HL-60 (cell line): ENCODE measurements around the gene PDCL2.

Source experiments
- POLR2AphosphoS5 ChIP-seq: IDR thresholded peaks from 2 replicates; pipeline ENCODE4 v1.6.1; 2012; ENCODE audit warnings: low read depth
- TF ChIP-seq, protein P1 (sequence below): IDR thresholded peaks from one replicate; pipeline ENCODE4 v1.5.1; 2011; ENCODE audit warnings: low read length, control low read depth, inconsistent platforms; ENCODE audit not compliant: insufficient read depth
- TF ChIP-seq, protein P2 (sequence below): IDR thresholded peaks from 2 replicates; pipeline ENCODE4 v1.6.1; 2012; ENCODE audit warnings: low read depth; ENCODE audit not compliant: insufficient replicate concordance

- TF ChIP-seq, protein P1, sequence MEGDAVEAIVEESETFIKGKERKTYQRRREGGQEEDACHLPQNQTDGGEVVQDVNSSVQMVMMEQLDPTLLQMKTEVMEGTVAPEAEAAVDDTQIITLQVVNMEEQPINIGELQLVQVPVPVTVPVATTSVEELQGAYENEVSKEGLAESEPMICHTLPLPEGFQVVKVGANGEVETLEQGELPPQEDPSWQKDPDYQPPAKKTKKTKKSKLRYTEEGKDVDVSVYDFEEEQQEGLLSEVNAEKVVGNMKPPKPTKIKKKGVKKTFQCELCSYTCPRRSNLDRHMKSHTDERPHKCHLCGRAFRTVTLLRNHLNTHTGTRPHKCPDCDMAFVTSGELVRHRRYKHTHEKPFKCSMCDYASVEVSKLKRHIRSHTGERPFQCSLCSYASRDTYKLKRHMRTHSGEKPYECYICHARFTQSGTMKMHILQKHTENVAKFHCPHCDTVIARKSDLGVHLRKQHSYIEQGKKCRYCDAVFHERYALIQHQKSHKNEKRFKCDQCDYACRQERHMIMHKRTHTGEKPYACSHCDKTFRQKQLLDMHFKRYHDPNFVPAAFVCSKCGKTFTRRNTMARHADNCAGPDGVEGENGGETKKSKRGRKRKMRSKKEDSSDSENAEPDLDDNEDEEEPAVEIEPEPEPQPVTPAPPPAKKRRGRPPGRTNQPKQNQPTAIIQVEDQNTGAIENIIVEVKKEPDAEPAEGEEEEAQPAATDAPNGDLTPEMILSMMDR = no peak
- no peak for TF ChIP-seq POLR2AphosphoS5
- TF ChIP-seq, protein P2, sequence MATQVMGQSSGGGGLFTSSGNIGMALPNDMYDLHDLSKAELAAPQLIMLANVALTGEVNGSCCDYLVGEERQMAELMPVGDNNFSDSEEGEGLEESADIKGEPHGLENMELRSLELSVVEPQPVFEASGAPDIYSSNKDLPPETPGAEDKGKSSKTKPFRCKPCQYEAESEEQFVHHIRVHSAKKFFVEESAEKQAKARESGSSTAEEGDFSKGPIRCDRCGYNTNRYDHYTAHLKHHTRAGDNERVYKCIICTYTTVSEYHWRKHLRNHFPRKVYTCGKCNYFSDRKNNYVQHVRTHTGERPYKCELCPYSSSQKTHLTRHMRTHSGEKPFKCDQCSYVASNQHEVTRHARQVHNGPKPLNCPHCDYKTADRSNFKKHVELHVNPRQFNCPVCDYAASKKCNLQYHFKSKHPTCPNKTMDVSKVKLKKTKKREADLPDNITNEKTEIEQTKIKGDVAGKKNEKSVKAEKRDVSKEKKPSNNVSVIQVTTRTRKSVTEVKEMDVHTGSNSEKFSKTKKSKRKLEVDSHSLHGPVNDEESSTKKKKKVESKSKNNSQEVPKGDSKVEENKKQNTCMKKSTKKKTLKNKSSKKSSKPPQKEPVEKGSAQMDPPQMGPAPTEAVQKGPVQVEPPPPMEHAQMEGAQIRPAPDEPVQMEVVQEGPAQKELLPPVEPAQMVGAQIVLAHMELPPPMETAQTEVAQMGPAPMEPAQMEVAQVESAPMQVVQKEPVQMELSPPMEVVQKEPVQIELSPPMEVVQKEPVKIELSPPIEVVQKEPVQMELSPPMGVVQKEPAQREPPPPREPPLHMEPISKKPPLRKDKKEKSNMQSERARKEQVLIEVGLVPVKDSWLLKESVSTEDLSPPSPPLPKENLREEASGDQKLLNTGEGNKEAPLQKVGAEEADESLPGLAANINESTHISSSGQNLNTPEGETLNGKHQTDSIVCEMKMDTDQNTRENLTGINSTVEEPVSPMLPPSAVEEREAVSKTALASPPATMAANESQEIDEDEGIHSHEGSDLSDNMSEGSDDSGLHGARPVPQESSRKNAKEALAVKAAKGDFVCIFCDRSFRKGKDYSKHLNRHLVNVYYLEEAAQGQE = no peak
Observed at GRCh38 chr4:55575513-55575912, 16.5 kb downstream of the PDCL2 start.
